SU-DHL-6 (cell line): Measurements from ENCODE around the gene HOXB3.

Experiments
- H2AFZ ChIP-seq: fragments of 200-600 bp; sonication (generic); 2 replicates; pipeline ENCODE4 v1.6.1; 2014; ENCODE audit warnings: low read depth, mild to moderate bottlenecking, moderate library complexity, mixed read lengths, antibody characterized with exemption, low read length; ENCODE audit not compliant: severe bottlenecking
- H3F3A ChIP-seq: fragments of 200-600 bp; shearing (Covaris generic); 2 replicates; pipeline ENCODE4 v1.6.0; 2016; ENCODE audit warnings: antibody characterized with exemption, mild to moderate bottlenecking; ENCODE audit not compliant: insufficient read depth
- H3K27ac ChIP-seq: fragments of 200-600 bp; sonication (generic); 2 replicates; pipeline ENCODE4 v1.5.1; 2016; ENCODE audit warnings: low read depth, mild to moderate bottlenecking, low read length, moderate library complexity, mixed read lengths
- H3K27me3 ChIP-seq: fragments of 200-600 bp; sonication (generic), shearing (Covaris generic); 2 replicates; pipeline ENCODE4 v1.6.0; 2014; ENCODE audit warnings: mild to moderate bottlenecking, low read length
- H3K36me3 ChIP-seq: fragments of 200-600 bp; sonication (generic); 2 replicates; pipeline ENCODE4 v1.6.1; 2014; ENCODE audit warnings: mild to moderate bottlenecking, low read length, mixed read lengths
- H3K4me2 ChIP-seq: fragments of 300-600, 200-600 bp; shearing (Covaris generic), sonication (generic); 2 replicates; pipeline ENCODE4 v1.6.0; 2014; ENCODE audit warnings: low read length, low read depth, mild to moderate bottlenecking; ENCODE audit not compliant: poor library complexity, severe bottlenecking
- H3K4me3 ChIP-seq: fragments of 200-600 bp; sonication (generic); 2 replicates; pipeline ENCODE4 v1.5.1; 2014; ENCODE audit warnings: antibody characterized with exemption, low read length, mild to moderate bottlenecking, mixed read lengths; ENCODE audit not compliant: insufficient read depth, poor library complexity, severe bottlenecking
- H3K79me2 ChIP-seq: fragments of 200-600 bp; sonication (generic); 2 replicates; pipeline ENCODE4 v1.6.1; 2014; ENCODE audit warnings: mild to moderate bottlenecking, low read length, moderate library complexity; ENCODE audit not compliant: insufficient read depth
- H3K9ac ChIP-seq: fragments of 200-600 bp; sonication (generic); 2 replicates; pipeline ENCODE4 v1.7.0; 2014; ENCODE audit warnings: mild to moderate bottlenecking, low read length
- H3K9me2 ChIP-seq: fragments of 200-600 bp; sonication (generic); replicated peaks from 2 replicates; pipeline ENCODE4 v1.6.1; 2014; ENCODE audit warnings: low read length; ENCODE audit not compliant: insufficient read depth
- H3K9me3 ChIP-seq: fragments of 200-600 bp; sonication (generic); 2 replicates; pipeline ENCODE4 v1.6.1; 2014; ENCODE audit warnings: low read length, mixed read lengths; ENCODE audit not compliant: insufficient read depth
- H4K20me1 ChIP-seq: fragments of 200-600 bp; sonication (generic); 2 replicates; pipeline ENCODE4 v1.6.1; 2014; ENCODE audit warnings: low read depth, mild to moderate bottlenecking, antibody characterized with exemption, low read length, moderate library complexity, mixed read lengths
- CTCF ChIP-seq: fragments of 200-600 bp; sonication (generic); IDR thresholded peaks from one replicate; pipeline ENCODE4 v1.5.1; 2017; ENCODE audit warnings: antibody characterized with exemption, mild to moderate bottlenecking, low read length, moderate library complexity; ENCODE audit not compliant: insufficient read depth, poor library complexity, severe bottlenecking
- EZH2phosphoT487 ChIP-seq: fragments of 200-600 bp; sonication (generic), shearing (Covaris generic); conservative IDR thresholded peaks from 2 replicates; pipeline ENCODE4 v1.6.1; 2018; ENCODE audit warnings: mild to moderate bottlenecking, antibody characterized with exemption, low read length, moderate library complexity, mixed read lengths

The HOXB3 gene

GRCh38 chr17:48588074-48588415 lies 2.0 kb downstream of the HOXB3 start:
- TF ChIP-seq CTCF, result no peak
- no peak for TF ChIP-seq EZH2phosphoT487
- H3K9me2 ChIP-seq, result no peaks in the 10 kb centered on the region
- no peak overlapping the region for H3K4me2 ChIP-seq
- H3K9ac ChIP-seq, result no peak overlapping the region
- H3K27me3 ChIP-seq, result no peaks in the 10 kb centered on the region
- H3K36me3 ChIP-seq, result no peaks in the 10 kb centered on the region
- H3K27ac ChIP-seq, result no peak overlapping the region
- H3K9me3 ChIP-seq, result no peaks in the 10 kb centered on the region
- no peaks in the 10 kb centered on the region for H3K79me2 ChIP-seq
- no peak overlapping the region for H2AFZ ChIP-seq
- H3K4me3 ChIP-seq, result no peak overlapping the region
- H4K20me1 ChIP-seq, result no peaks in the 10 kb centered on the region
- no peaks in the 10 kb centered on the region for H3F3A ChIP-seq

GRCh38 chr17:48587276-48588073 lies 2.6 kb downstream of the HOXB3 start:
- H3K9me3 ChIP-seq, result no peaks in the 10 kb centered on the region
- H3K4me2 ChIP-seq, result no peak overlapping the region
- no peak overlapping the region for H3K9ac ChIP-seq
- H3K27ac ChIP-seq, result no peak overlapping the region
- no peaks in the 10 kb centered on the region for H3K79me2 ChIP-seq
- H3K4me3 ChIP-seq, result no peak overlapping the region
- H3K27me3 ChIP-seq, result no peaks in the 10 kb centered on the region
- H2AFZ ChIP-seq, result no peak overlapping the region
- no peaks in the 10 kb centered on the region for H3K9me2 ChIP-seq
- H3F3A ChIP-seq, result no peaks in the 10 kb centered on the region
- no peak for TF ChIP-seq EZH2phosphoT487
- no peak for TF ChIP-seq CTCF
- no peaks in the 10 kb centered on the region for H3K36me3 ChIP-seq
- H4K20me1 ChIP-seq, result no peaks in the 10 kb centered on the region

GRCh38 chr17:48586355-48587258 lies 3.4 kb downstream of the HOXB3 start:
- Histone ChIP-seq H3K36me3 (no peaks in the 10 kb centered on the region), H3F3A (no peaks in the 10 kb centered on the region), H3K79me2 (no peaks in the 10 kb centered on the region), H3K27me3 (no peaks in the 10 kb centered on the region), H4K20me1 (no peaks in the 10 kb centered on the region), H3K4me3 (no peak overlapping the region), H3K9me2 (no peaks in the 10 kb centered on the region), H3K4me2 (no peak overlapping the region), H2AFZ (no peak overlapping the region), H3K27ac (no peak overlapping the region), H3K9me3 (no peaks in the 10 kb centered on the region), H3K9ac (no peak overlapping the region)
- TF ChIP-seq CTCF, result no peak
- no peak for TF ChIP-seq EZH2phosphoT487
